SK-N-SH treated with all-trans-retinoic acid at 6 μM for 48 hours (cell line): Measurements from ENCODE around the gene NADSYN1.

Experiments
- ARNTL ChIP-seq: fragments of 450-650 bp; formaldehyde crosslinking; IDR thresholded peaks from 2 replicates; pipeline ENCODE4 v1.5.0; 2020; ENCODE audit warnings: low read depth, mild to moderate bottlenecking, moderate library complexity, borderline replicate concordance
- BACH2 ChIP-seq: fragments of 250-450 bp; sonication (Bioruptor Pico); IDR thresholded peaks from 2 replicates; pipeline ENCODE4 v1.9.0; 2021; ENCODE audit warnings: mild to moderate bottlenecking, borderline replicate concordance
- ESRRG ChIP-seq: fragments of 250-450 bp; sonication (Bioruptor Pico); IDR thresholded peaks from 2 replicates; pipeline ENCODE4 v1.6.1; 2021; ENCODE audit warnings: mild to moderate bottlenecking
- OSR1 ChIP-seq: fragments of 250-450 bp; sonication (Bioruptor Pico); IDR thresholded peaks from 2 replicates; pipeline ENCODE4 v1.8.0; 2022; ENCODE audit warnings: moderate library complexity, mild to moderate bottlenecking, inconsistent platforms
- PPARA ChIP-seq: fragments of 250-450 bp; sonication (Bioruptor Pico); IDR thresholded peaks from 2 replicates; pipeline ENCODE4 v1.5.0; 2020; ENCODE audit warnings: mild to moderate bottlenecking, borderline replicate concordance
- ZC3H10 ChIP-seq: fragments of 250-450 bp; sonication (Bioruptor Pico); IDR thresholded peaks from 2 replicates; pipeline ENCODE4 v1.5.1; 2021; ENCODE audit warnings: mild to moderate bottlenecking, moderate library complexity
- ZFP3 ChIP-seq: fragments of 250-450 bp; sonication (Bioruptor Pico); IDR thresholded peaks from 2 replicates; pipeline ENCODE4 v1.5.0; 2020; ENCODE audit warnings: mild to moderate bottlenecking, moderate library complexity
- ZFP30 ChIP-seq: fragments of 450-650 bp; formaldehyde crosslinking; IDR thresholded peaks from 2 replicates; pipeline ENCODE4 v1.5.0; 2022; ENCODE audit warnings: mild to moderate bottlenecking, moderate library complexity
- ZNF70 ChIP-seq: fragments of 450-650 bp; formaldehyde crosslinking; IDR thresholded peaks from 2 replicates; pipeline ENCODE4 v1.5.0; 2020; ENCODE audit warnings: mild to moderate bottlenecking, moderate library complexity
- TF ChIP-seq, protein P1 (sequence below): fragments of 250-450 bp; sonication (Bioruptor Pico); IDR thresholded peaks from 2 replicates; pipeline ENCODE4 v1.5.1; 2021; ENCODE audit warnings: mild to moderate bottlenecking, moderate library complexity
- TF ChIP-seq, protein P2 (sequence below): fragments of 250-450 bp; sonication (Bioruptor Pico); IDR thresholded peaks from 2 replicates; pipeline ENCODE4 v1.8.0; 2020; ENCODE audit warnings: mild to moderate bottlenecking, moderate library complexity, borderline replicate concordance
- TF ChIP-seq, protein P3 (sequence below): fragments of 250-450 bp; sonication (Bioruptor Pico); IDR thresholded peaks from 2 replicates; pipeline ENCODE4 v1.5.1; 2020; ENCODE audit warnings: low read depth, mild to moderate bottlenecking, moderate library complexity

DNA sequence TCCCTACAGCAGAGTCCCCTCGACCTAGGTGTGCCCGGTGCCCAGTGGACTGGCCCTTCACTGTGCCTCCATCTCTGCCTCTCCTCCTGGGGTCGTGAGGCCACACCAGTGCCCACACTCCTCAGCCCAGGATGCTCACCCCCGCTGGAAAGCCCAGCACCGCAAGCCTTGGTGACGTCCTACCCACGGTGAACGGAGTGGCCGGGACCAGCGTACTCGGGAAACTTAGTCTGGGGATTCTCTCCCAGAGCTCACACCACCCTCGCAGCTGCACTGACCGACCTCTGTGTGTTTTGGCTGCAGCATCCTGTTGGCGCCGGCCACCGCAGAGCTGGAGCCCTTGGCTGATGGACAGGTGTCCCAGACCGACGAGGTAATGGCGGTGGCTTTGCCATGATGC is 38.5 kb downstream of the NADSYN1 start:
- TF ChIP-seq, protein P1, sequence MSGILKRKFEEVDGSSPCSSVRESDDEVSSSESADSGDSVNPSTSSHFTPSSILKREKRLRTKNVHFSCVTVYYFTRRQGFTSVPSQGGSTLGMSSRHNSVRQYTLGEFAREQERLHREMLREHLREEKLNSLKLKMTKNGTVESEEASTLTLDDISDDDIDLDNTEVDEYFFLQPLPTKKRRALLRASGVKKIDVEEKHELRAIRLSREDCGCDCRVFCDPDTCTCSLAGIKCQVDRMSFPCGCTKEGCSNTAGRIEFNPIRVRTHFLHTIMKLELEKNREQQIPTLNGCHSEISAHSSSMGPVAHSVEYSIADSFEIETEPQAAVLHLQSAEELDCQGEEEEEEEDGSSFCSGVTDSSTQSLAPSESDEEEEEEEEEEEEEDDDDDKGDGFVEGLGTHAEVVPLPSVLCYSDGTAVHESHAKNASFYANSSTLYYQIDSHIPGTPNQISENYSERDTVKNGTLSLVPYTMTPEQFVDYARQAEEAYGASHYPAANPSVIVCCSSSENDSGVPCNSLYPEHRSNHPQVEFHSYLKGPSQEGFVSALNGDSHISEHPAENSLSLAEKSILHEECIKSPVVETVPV (CRISPR knock-in tag), result no peak
- TF ChIP-seq ZFP30, result no peak
- TF ChIP-seq, protein P2, sequence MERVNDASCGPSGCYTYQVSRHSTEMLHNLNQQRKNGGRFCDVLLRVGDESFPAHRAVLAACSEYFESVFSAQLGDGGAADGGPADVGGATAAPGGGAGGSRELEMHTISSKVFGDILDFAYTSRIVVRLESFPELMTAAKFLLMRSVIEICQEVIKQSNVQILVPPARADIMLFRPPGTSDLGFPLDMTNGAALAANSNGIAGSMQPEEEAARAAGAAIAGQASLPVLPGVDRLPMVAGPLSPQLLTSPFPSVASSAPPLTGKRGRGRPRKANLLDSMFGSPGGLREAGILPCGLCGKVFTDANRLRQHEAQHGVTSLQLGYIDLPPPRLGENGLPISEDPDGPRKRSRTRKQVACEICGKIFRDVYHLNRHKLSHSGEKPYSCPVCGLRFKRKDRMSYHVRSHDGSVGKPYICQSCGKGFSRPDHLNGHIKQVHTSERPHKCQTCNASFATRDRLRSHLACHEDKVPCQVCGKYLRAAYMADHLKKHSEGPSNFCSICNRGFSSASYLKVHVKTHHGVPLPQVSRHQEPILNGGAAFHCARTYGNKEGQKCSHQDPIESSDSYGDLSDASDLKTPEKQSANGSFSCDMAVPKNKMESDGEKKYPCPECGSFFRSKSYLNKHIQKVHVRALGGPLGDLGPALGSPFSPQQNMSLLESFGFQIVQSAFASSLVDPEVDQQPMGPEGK (CRISPR knock-in tag), result no peak
- TF ChIP-seq BACH2 (CRISPR knock-in tag), result no peak
- no peak for TF ChIP-seq PPARA (CRISPR knock-in tag)
- no peak for TF ChIP-seq OSR1
- TF ChIP-seq, protein P3, sequence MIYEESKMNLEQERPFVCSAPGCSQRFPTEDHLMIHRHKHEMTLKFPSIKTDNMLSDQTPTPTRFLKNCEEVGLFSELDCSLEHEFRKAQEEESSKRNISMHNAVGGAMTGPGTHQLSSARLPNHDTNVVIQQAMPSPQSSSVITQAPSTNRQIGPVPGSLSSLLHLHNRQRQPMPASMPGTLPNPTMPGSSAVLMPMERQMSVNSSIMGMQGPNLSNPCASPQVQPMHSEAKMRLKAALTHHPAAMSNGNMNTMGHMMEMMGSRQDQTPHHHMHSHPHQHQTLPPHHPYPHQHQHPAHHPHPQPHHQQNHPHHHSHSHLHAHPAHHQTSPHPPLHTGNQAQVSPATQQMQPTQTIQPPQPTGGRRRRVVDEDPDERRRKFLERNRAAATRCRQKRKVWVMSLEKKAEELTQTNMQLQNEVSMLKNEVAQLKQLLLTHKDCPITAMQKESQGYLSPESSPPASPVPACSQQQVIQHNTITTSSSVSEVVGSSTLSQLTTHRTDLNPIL (CRISPR knock-in tag), result no peak
- TF ChIP-seq ESRRG, result no peak
- no peak for TF ChIP-seq ZC3H10 (CRISPR knock-in tag)
- TF ChIP-seq ZFP3 (CRISPR knock-in tag), result no peak
- no peak for TF ChIP-seq ARNTL (CRISPR knock-in tag)
- TF ChIP-seq ZNF70 (CRISPR knock-in tag), result no peak
